ENCODE data around the gene CYFIP1.

GRCh38 chr15:22868495-22868894, 111.7 kb downstream of the CYFIP1 start:
- TF ChIP-seq EP300 (IDR thresholded peaks at IDR 0.05) (no peak), CTCF (IDR thresholded peaks at IDR 0.05) (no peak), POLR2A (IDR thresholded peaks at IDR 0.05; ENCODE audit: low read depth) (no peak), POLR2AphosphoS5 (IDR thresholded peaks at IDR 0.05) (no peak)
